H1 (cell line): ENCODE results near the gene KCNMA1. TPM values are rescaled to one million over a fixed set of nuclear protein-coding genes. Genes with fewer than 3 reads are reported as not detected.

Experiments
- CTCF ChIA-PET: fragments of 300-600 bp; sonication (Branson Sonifier 250); formaldehyde crosslinking; loops from one replicate; lab custom pipeline; 2021; ENCODE audit not compliant: partially characterized antibody; lab: Charles Lee
- POLR2A ChIA-PET: fragments of 300-600 bp; sonication (Branson Sonifier 250); formaldehyde crosslinking; loops from one replicate; lab custom pipeline; 2021; ENCODE audit warnings: inconsistent platforms; ENCODE audit not compliant: partially characterized antibody; lab: Charles Lee
- DNase-seq, 2 experiments: peaks; one replicate each; pipeline versions ENCODE4 v3.0.0 to v3.0.0-alpha.2; 2010 to 2022; ENCODE audit warnings: low spot score in 2 of 2, low read depth in 1 of 2, mixed read lengths in 1 of 2
- FAIRE-seq: peaks from 2 replicates; lab custom pipeline; 2011; peaks lifted over from hg19 to GRCh38; lab: Jason Lieb, UNC
- H2AFZ ChIP-seq: 2 replicates; pipeline ENCODE4 v1.8.1; 2012; ENCODE audit warnings: low read length, inconsistent platforms
- H2AK5ac ChIP-seq: 2 replicates; pipeline ENCODE4 v1.6.1; 2013; ENCODE audit warnings: low read depth, low read length
- H2BK120ac ChIP-seq: replicated peaks from 2 replicates; pipeline ENCODE3; 2013; ENCODE audit warnings: low read depth, low read length, inconsistent platforms
- H2BK12ac ChIP-seq: 2 replicates; pipeline ENCODE4 v1.6.1; 2013; ENCODE audit warnings: low read depth, low read length
- H2BK15ac ChIP-seq: 2 replicates; pipeline ENCODE4 v1.6.1; 2013; ENCODE audit warnings: low read length
- H2BK20ac ChIP-seq: 2 replicates; pipeline ENCODE4 v1.6.1; 2013; ENCODE audit warnings: low read length
- H2BK5ac ChIP-seq: 2 replicates; pipeline ENCODE4 v1.6.1; 2013; ENCODE audit warnings: low read depth, low read length
- H3K14ac ChIP-seq: 2 replicates; pipeline ENCODE4 v1.6.1; 2013; ENCODE audit warnings: inconsistent platforms; ENCODE audit not compliant: insufficient read length
- H3K18ac ChIP-seq: 2 replicates; pipeline ENCODE4 v1.6.1; 2013; ENCODE audit warnings: low read length; ENCODE audit errors: extremely low read depth
- H3K23ac ChIP-seq: 2 replicates; pipeline ENCODE4 v1.6.1; 2013; ENCODE audit warnings: inconsistent platforms; ENCODE audit not compliant: insufficient read length
- H3K23me2 ChIP-seq: 2 replicates; pipeline ENCODE4 v1.6.1; 2013; ENCODE audit warnings: low read depth, low read length
- H3K27ac ChIP-seq: 2 replicates; pipeline ENCODE4 v1.6.1; 2011; ENCODE audit warnings: low read depth, low read length, inconsistent platforms
- H3K27me3 ChIP-seq, 4 experiments: replicated peaks in 1 of 4; 1 replicate in 1 of 4; 2 replicates in 3 of 4; pipeline versions ENCODE4 v1.6.1 to v1.8.1; 2011 to 2013; ENCODE audit warnings: low read length in 3 of 4, mild to moderate bottlenecking in 3 of 4, inconsistent platforms in 2 of 4, mixed read lengths in 2 of 4, moderate library complexity in 1 of 4; ENCODE audit not compliant: control insufficient read depth in 3 of 4, insufficient read depth in 3 of 4; ENCODE audit errors: extremely low read depth in 1 of 4
- H3K36me3 ChIP-seq, 4 experiments: 2 replicates each; pipeline versions ENCODE4 v1.6.1 to v1.8.1; 2011 to 2013; ENCODE audit warnings: mild to moderate bottlenecking in 4 of 4, low read length in 3 of 4, moderate library complexity in 2 of 4, control low read depth in 1 of 4, inconsistent platforms in 1 of 4; ENCODE audit not compliant: insufficient read depth in 4 of 4, control insufficient read depth in 2 of 4
- H3K4ac ChIP-seq: replicated peaks from 2 replicates; pipeline ENCODE3; 2013; ENCODE audit warnings: low read length, low read depth, mixed read lengths, inconsistent platforms; ENCODE audit not compliant: insufficient read length
- H3K4me1 ChIP-seq, 4 experiments: replicated peaks in 1 of 4; 1 replicate in 1 of 4; 2 replicates in 3 of 4; pipeline versions ENCODE4 v1.6.1 to v1.8.1; 2011 to 2013; ENCODE audit warnings: low read length in 3 of 4, inconsistent platforms in 2 of 4, mixed read lengths in 1 of 4; ENCODE audit not compliant: insufficient read depth in 4 of 4, control insufficient read depth in 3 of 4
- H3K4me2 ChIP-seq, 2 experiments: 2 replicates each; pipeline versions ENCODE4 v1.6.1 to v1.8.1; 2011 to 2013; ENCODE audit warnings: low read depth in 2 of 2, low read length in 2 of 2, control low read depth in 1 of 2, inconsistent platforms in 1 of 2, mild to moderate bottlenecking in 1 of 2; ENCODE audit not compliant: insufficient read depth in 1 of 2
- H3K4me3 ChIP-seq, 4 experiments: fragments of 200-600, 300-600 bp in 1 of 4; sonication (generic), shearing (Covaris generic), sonication (Bioruptor Twin) in 1 of 4; 2 replicates each; pipeline versions ENCODE4 v1.5.1 to v1.8.1; 2011 to 2016; ENCODE audit warnings: low read length in 4 of 4, low read depth in 3 of 4, control low read depth in 2 of 4, inconsistent platforms in 2 of 4, mild to moderate bottlenecking in 2 of 4, mixed read lengths in 1 of 4, moderate library complexity in 1 of 4; ENCODE audit not compliant: insufficient read depth in 2 of 4; ENCODE audit errors: extremely low read depth in 1 of 4
- H3K56ac ChIP-seq: replicated peaks from 2 replicates; pipeline ENCODE3; 2013; ENCODE audit warnings: low read depth, mild to moderate bottlenecking, mixed read lengths, low read length, inconsistent platforms; ENCODE audit not compliant: insufficient read length
- H3K79me1 ChIP-seq: 2 replicates; pipeline ENCODE4 v1.6.1; 2013; ENCODE audit warnings: low read depth, low read length, control low read depth
- H3K79me2 ChIP-seq, 2 experiments: 2 replicates each; pipeline versions ENCODE4 v1.6.1 to v1.8.1; 2012 to 2013; ENCODE audit warnings: low read length in 2 of 2, mild to moderate bottlenecking in 2 of 2, inconsistent platforms in 1 of 2; ENCODE audit not compliant: insufficient read depth in 2 of 2, control insufficient read depth in 1 of 2
- H3K9ac ChIP-seq, 4 experiments: replicated peaks in 1 of 4; 1 replicate in 1 of 4; 2 replicates in 3 of 4; pipeline versions ENCODE4 v1.6.1 to v1.8.1; 2011 to 2013; ENCODE audit warnings: low read depth in 3 of 4, low read length in 3 of 4, control low read depth in 2 of 4, mild to moderate bottlenecking in 2 of 4, moderate library complexity in 2 of 4, inconsistent platforms in 1 of 4; ENCODE audit errors: extremely low read depth in 1 of 4
- H3K9me3 ChIP-seq, 2 experiments: 2 replicates each; pipeline versions ENCODE4 v1.6.1 to v1.8.1; 2012 to 2013; ENCODE audit warnings: mild to moderate bottlenecking in 2 of 2, moderate library complexity in 2 of 2, control low read depth in 1 of 2, inconsistent platforms in 1 of 2, low read depth in 1 of 2, low read length in 1 of 2, mixed read lengths in 1 of 2; ENCODE audit not compliant: insufficient read depth in 2 of 2
- H4K20me1 ChIP-seq, 2 experiments: replicated peaks in 1 of 2; 2 replicates each; pipeline versions ENCODE3 to v1.8.1; 2011 to 2013; ENCODE audit warnings: inconsistent platforms in 2 of 2, low read length in 2 of 2, mild to moderate bottlenecking in 1 of 2; ENCODE audit not compliant: insufficient read depth in 2 of 2, control insufficient read depth in 1 of 2
- H4K5ac ChIP-seq: 2 replicates; pipeline ENCODE4 v1.6.1; 2013; ENCODE audit warnings: low read length, low read depth, mixed read lengths, inconsistent platforms; ENCODE audit not compliant: insufficient read length
- H4K8ac ChIP-seq: 2 replicates; pipeline ENCODE4 v1.8.0; 2013; ENCODE audit warnings: mild to moderate bottlenecking, moderate library complexity, low read length, inconsistent platforms; ENCODE audit not compliant: insufficient read depth; ENCODE audit errors: extremely low read depth
- H4K91ac ChIP-seq: replicated peaks from 2 replicates; pipeline ENCODE3; 2013; ENCODE audit warnings: low read length, mixed read lengths, inconsistent platforms; ENCODE audit not compliant: insufficient read length
- CREB1 ChIP-seq: IDR thresholded peaks from 2 replicates; pipeline ENCODE4 v1.6.1; 2012; ENCODE audit warnings: inconsistent platforms
- CTBP2 ChIP-seq: IDR thresholded peaks from 2 replicates; pipeline ENCODE4 v1.7.0; 2011; ENCODE audit warnings: borderline replicate concordance, mild to moderate bottlenecking, moderate library complexity, mixed read lengths, low read length; ENCODE audit not compliant: insufficient read depth, insufficient read length
- GTF2F1 ChIP-seq: IDR thresholded peaks from 2 replicates; pipeline ENCODE4 v1.6.1; 2012; ENCODE audit warnings: low read depth, low read length, improper control_type of control experiment, borderline replicate concordance
- MAX ChIP-seq: IDR thresholded peaks from 2 replicates; pipeline ENCODE4 v1.6.1; 2012; ENCODE audit warnings: inconsistent platforms
- NRF1 ChIP-seq: IDR thresholded peaks from 2 replicates; pipeline ENCODE4 v1.6.1; 2011; ENCODE audit warnings: mild to moderate bottlenecking, low read depth, low read length, improper control_type of control experiment
- POLR2AphosphoS5 ChIP-seq: IDR thresholded peaks from 2 replicates; pipeline ENCODE4 v1.6.1; 2011; ENCODE audit warnings: low read depth, low read length
- RAD21 ChIP-seq, 2 experiments: IDR thresholded peaks in 1 of 2; conservative IDR thresholded peaks in 1 of 2; 2 replicates each; pipeline ENCODE4 v1.6.1; 2011; ENCODE audit warnings: low read depth in 2 of 2, low read length in 2 of 2, improper control_type of control experiment in 1 of 2, inconsistent platforms in 1 of 2, mild to moderate bottlenecking in 1 of 2, moderate library complexity in 1 of 2
- RBBP5 ChIP-seq: IDR thresholded peaks from 2 replicates; pipeline ENCODE4 v1.7.1; 2012; ENCODE audit warnings: low read depth, mild to moderate bottlenecking, inconsistent platforms, low read length, moderate library complexity, borderline replicate concordance
- RFX5 ChIP-seq: IDR thresholded peaks from 2 replicates; pipeline ENCODE4 v1.6.1; 2011; ENCODE audit warnings: low read depth, low read length, improper control_type of control experiment, borderline replicate concordance
- SUZ12 ChIP-seq: fragments of 200-600 bp; sonication (generic); IDR thresholded peaks from 2 replicates; pipeline ENCODE4 v1.6.1; 2012; ENCODE audit warnings: mild to moderate bottlenecking, inconsistent platforms, low read length, moderate library complexity, mixed read lengths
- TCF12 ChIP-seq: IDR thresholded peaks from 2 replicates; pipeline ENCODE4 v1.6.1; 2011; ENCODE audit warnings: low read depth, mild to moderate bottlenecking, low read length
- TEAD4 ChIP-seq: IDR thresholded peaks from 2 replicates; pipeline ENCODE4 v1.6.1; 2012; ENCODE audit warnings: low read depth, low read length, inconsistent platforms, mixed read lengths
- ZNF274 ChIP-seq: IDR thresholded peaks from 2 replicates; pipeline ENCODE4 v1.7.0; 2012; ENCODE audit warnings: low read length, borderline replicate concordance; ENCODE audit errors: extremely low read depth
- WGBS, 2 experiments: shearing (Covaris generic) in 1 of 2; methylation state at CpG; one replicate each; pipeline versions ENCODE4 v1.1.6 to v1.1.7; 2013 to 2015; ENCODE audit warnings: low lambda C conversion rate in 2 of 2, mixed read lengths in 2 of 2, inconsistent platforms in 1 of 2, low coverage in 1 of 2, missing lambda C conversion rate in 1 of 2; ENCODE audit not compliant: insufficient replicate concordance in 2 of 2, insufficient coverage in 1 of 2, insufficient read length in 1 of 2; ENCODE audit errors: extremely low coverage in 1 of 2, missing lambda C conversion rate in 1 of 2; 5-methylcytosine and 5-hydroxymethylcytosine counted together
- polyA plus RNA-seq, 7 experiments: library from polyadenylated mRNA; depleted of rRNA in 3 of 7; stranded (reverse) in 5 of 7; unstranded in 2 of 7; fragments of >200 nt in 5 of 7; fragments of 200-250 nt in 2 of 7; gene quantifications; 1 replicate in 5 of 7; 2 replicates in 1 of 7; 4 replicates in 1 of 7; pipeline versions ENCODE4 v1.2.1 to v1.2.3, GENCODE V29; 2011 to 2013; ENCODE audit warnings: missing spikeins in 2 of 7, mixed read lengths in 2 of 7
- total RNA-seq: library from RNA; stranded (reverse); fragmentation: NEBNext Ultra II Directional; extraction: Animal tissue kit (Norgen Biotek cat#: 25700); gene quantifications from 2 replicates; pipeline ENCODE4 v1.2.1, GENCODE V29; 2021

Gene KCNMA1
- total and polyA plus RNA-seq, 2 of the 8 experiments (the other 6 are each of a cell fraction or from before 2014, with no cell fraction given), result 10.2 to 11.1 TPM

- H3K27ac ChIP-seq, result no peak overlapping the region
Observed at GRCh38 chr10:77289027-77289501, 348.5 kb downstream of the KCNMA1 start.

More at GRCh38 chr10:77289027-77289501, 348.5 kb downstream of the KCNMA1 start:
- no peak overlapping the region for H2BK120ac ChIP-seq
- H3K27me3 ChIP-seq, result no peaks in the 10 kb centered on the region; a peak in 1 of 7 replicates
- H3K4ac ChIP-seq, result no peak overlapping the region
- H3K9ac ChIP-seq, result no peak overlapping the region
- no peak overlapping the region for H3K14ac ChIP-seq
- ChIA-PET POLR2A (no interaction called here), CTCF (interaction anchor here (1.4 to 2.1 kb wide), 3 partner anchors 8 to 115 kb away, joined by 4 to 14 read pairs (median 6); no protein-coding TSS in a partner anchor)
- WGBS, 2 experiments, result 72% methylated on average over 3 of the region's 3 CpGs; no CpG with 5 or more reads in 1 of the 2 experiments
- H2BK15ac ChIP-seq, result no peak overlapping the region
- H4K5ac ChIP-seq, result no peak overlapping the region
- no peak overlapping the region for H4K8ac ChIP-seq
- peaks cover 2 to 28% (median 10%) of the 10 kb centered on the region in 4 experiments; a peak in 6 of 7 replicates for H3K4me1 ChIP-seq
- H3K4me3 ChIP-seq, result no peak overlapping the region
- H3K23me2 ChIP-seq, result no peaks in the 10 kb centered on the region
- no peak overlapping the region for H2AFZ ChIP-seq
- H2AK5ac ChIP-seq, result no peak overlapping the region
- H3K79me2 ChIP-seq, result no peaks in the 10 kb centered on the region
- no peak overlapping the region for H3K56ac ChIP-seq
- H3K36me3 ChIP-seq, result no peaks in the 10 kb centered on the region
- H3K18ac ChIP-seq, result no peak overlapping the region
- H2BK5ac ChIP-seq, result no peak overlapping the region
- TF ChIP-seq TEAD4 (peak; percentile 79), TCF12 (peak; percentile 71; the same call in 1 of the 2 replicates), RBBP5 (no peak), NRF1 (no peak), CREB1 (no peak), MAX (peak; percentile 57; the same call in 1 of the 2 replicates), RAD21 (IDR thresholded peaks at IDR 0.05 in 1 of 2, conservative IDR thresholded peaks at IDR 0.05 in 1 of 2; ENCODE audit: low read depth in 2 of 2, low read length in 2 of 2) (peak in 1 of 2 experiments; percentile 5; a peak in 1 of 4 replicates), SUZ12 (no peak), POLR2AphosphoS5 (peak; percentile 91), RFX5 (no peak), GTF2F1 (no peak), CTBP2 (no peak), ZNF274 (no peak)
- H3K4me2 ChIP-seq, result no peak overlapping the region
- H4K20me1 ChIP-seq, result peaks cover 0 to 2% of the 10 kb centered on the region in 2 experiments
- H2BK20ac ChIP-seq, result no peak overlapping the region
- no peak overlapping the region for H3K23ac ChIP-seq
- DNase-seq, result peak in 1 of 2 experiments; percentile 45
- H4K91ac ChIP-seq, result no peak overlapping the region
- no peaks in the 10 kb centered on the region for H3K79me1 ChIP-seq
- H2BK12ac ChIP-seq, result no peak overlapping the region
- FAIRE-seq, result no peak
- H3K9me3 ChIP-seq, result no peaks in the 10 kb centered on the region
